Endodermal cell (in vitro differentiated cells): ENCODE measurements around the gene ROCK2. TPM values are rescaled to one million over a fixed set of nuclear protein-coding genes. Genes with fewer than 3 reads are reported as not detected.

Source experiments
- DNase-seq: peaks from one replicate; pipeline ENCODE4 v3.0.0-alpha.2; 2017
- H3K27ac ChIP-seq: 2 replicates; pipeline ENCODE4 v1.5.1; 2013; ENCODE audit warnings: mild to moderate bottlenecking, low read depth, low read length, moderate library complexity
- H3K27me3 ChIP-seq: 2 replicates; pipeline ENCODE4 v1.6.1; 2013; ENCODE audit warnings: mild to moderate bottlenecking, low read length, moderate library complexity; ENCODE audit not compliant: insufficient read depth, control insufficient read depth, poor library complexity, severe bottlenecking
- H3K36me3 ChIP-seq: 2 replicates; pipeline ENCODE4 v1.7.0; 2013; ENCODE audit warnings: mild to moderate bottlenecking, low read length, moderate library complexity; ENCODE audit not compliant: control insufficient read depth, insufficient read depth
- H3K4me1 ChIP-seq: one replicate; pipeline ENCODE4 v1.7.0; 2013; ENCODE audit warnings: low read length; ENCODE audit not compliant: control insufficient read depth, insufficient read depth
- H3K4me3 ChIP-seq: 2 replicates; pipeline ENCODE4 v1.5.1; 2013; ENCODE audit warnings: mild to moderate bottlenecking, low read length, moderate library complexity
- H3K9ac ChIP-seq: 2 replicates; pipeline ENCODE4 v1.6.1; 2013; ENCODE audit warnings: mild to moderate bottlenecking, low read length, moderate library complexity; ENCODE audit not compliant: poor library complexity, severe bottlenecking; ENCODE audit errors: extremely low read depth
- H3K9me3 ChIP-seq: 2 replicates; pipeline ENCODE4 v1.6.1; 2013; ENCODE audit warnings: mild to moderate bottlenecking, low read length, moderate library complexity; ENCODE audit not compliant: control insufficient read depth
- H3K27ac Mint-ChIP-seq: 2 replicates; pipeline ENCODE4 v1.8.0; 2020; ENCODE audit warnings: mixed read lengths
- H3K27me3 Mint-ChIP-seq: 2 replicates; pipeline ENCODE4 v1.8.0; 2021; ENCODE audit warnings: mild to moderate bottlenecking, mixed read lengths; ENCODE audit not compliant: insufficient read depth
- H3K36me3 Mint-ChIP-seq: 2 replicates; pipeline ENCODE4 v1.8.0; 2020; ENCODE audit warnings: low read depth, mixed read lengths
- H3K4me1 Mint-ChIP-seq: 2 replicates; pipeline ENCODE4 v1.8.0; 2020; ENCODE audit warnings: mixed read lengths
- H3K4me3 Mint-ChIP-seq: 2 replicates; pipeline ENCODE4 v1.8.0; 2020; ENCODE audit warnings: mild to moderate bottlenecking, moderate library complexity, mixed read lengths
- H3K9me3 Mint-ChIP-seq: 2 replicates; pipeline ENCODE4 v1.8.0; 2020; ENCODE audit warnings: mild to moderate bottlenecking, mixed read lengths
- CTCF ChIP-seq: fragments of 200-600 bp; sonication (generic); conservative IDR thresholded peaks from 2 replicates; pipeline ENCODE4 v1.5.0; 2021; ENCODE audit warnings: antibody characterized with exemption, mild to moderate bottlenecking
- WGBS, 2 experiments: methylation state at CpG; one replicate each; pipeline versions ENCODE4 v1.1.5 to v1.1.7; 2013; ENCODE audit warnings: missing lambda C conversion rate in 2 of 2, mixed read lengths in 1 of 2; ENCODE audit not compliant: insufficient coverage in 1 of 2, insufficient read length in 1 of 2; 5-methylcytosine and 5-hydroxymethylcytosine counted together
- total RNA-seq, 2 donors: library from RNA; stranded (reverse); fragmentation: NEBNext Ultra II Directional in 1 of 2; extraction: Animal tissue kit (Norgen Biotek cat#: 25700) in 1 of 2; gene quantifications; 2 replicates in 1 of 2; 3 replicates in 1 of 2; pipeline ENCODE4 v1.2.1, GENCODE V29; 2021

Gene ROCK2
- total RNA-seq, 2 donors from 2014 or later, result 27.2 to 32.6 TPM

- H3K27me3 Mint-ChIP-seq, result no peaks in the 10 kb centered on the region
- H3K4me3 ChIP-seq, result no peak overlapping the region
- H3K9me3 ChIP-seq, result no peaks in the 10 kb centered on the region
- H3K27me3 ChIP-seq, result no peaks in the 10 kb centered on the region
- no peaks in the 10 kb centered on the region for H3K4me1 ChIP-seq
- whole genome bisulfite sequencing, 2 experiments, result 88 to 90% methylated on average over 4 to 8 of the region's 8 CpGs
- H3K9me3 Mint-ChIP-seq, result no peaks in the 10 kb centered on the region
- no peak for TF ChIP-seq CTCF
- peaks cover 3% of the 10 kb centered on the region for H3K4me1 Mint-ChIP-seq
- no peak for DNase-seq
- H3K36me3 ChIP-seq, result no peaks in the 10 kb centered on the region
- H3K9ac ChIP-seq, result no peak overlapping the region
- no peak overlapping the region for H3K27ac ChIP-seq
- H3K27ac Mint-ChIP-seq, result no peak overlapping the region
- no peaks in the 10 kb centered on the region for H3K36me3 Mint-ChIP-seq
- no peak overlapping the region for H3K4me3 Mint-ChIP-seq
Measured at GRCh38 chr2:11388262-11389051, 44.0 kb upstream of the ROCK2 start.

DNA sequence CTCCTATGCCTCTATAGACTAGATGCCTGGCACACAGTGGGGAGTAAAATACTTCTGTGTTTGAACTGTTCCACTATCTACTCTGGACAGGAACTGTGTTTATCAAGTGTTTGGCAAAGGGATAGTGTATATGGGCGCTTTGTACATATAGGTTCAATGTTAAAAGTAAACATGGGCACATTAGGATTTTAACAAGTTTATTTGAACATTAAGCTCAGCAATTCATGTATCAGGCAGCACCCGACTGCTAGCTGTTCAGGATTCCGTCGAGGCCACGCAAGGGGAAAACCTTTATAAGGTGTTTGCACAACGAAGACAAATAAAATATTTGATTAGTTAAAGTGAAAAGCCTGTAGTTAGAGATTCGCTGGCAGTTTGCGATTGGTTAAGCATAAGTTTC, 43.4 kb upstream of the ROCK2 start:
- no peaks in the 10 kb centered on the region for H3K36me3 ChIP-seq
- DNase-seq, result no peak
- Mint-ChIP-seq H3K36me3 (no peaks in the 10 kb centered on the region), H3K27ac (no peak overlapping the region), H3K4me3 (no peak overlapping the region), H3K27me3 (no peaks in the 10 kb centered on the region), H3K9me3 (no peaks in the 10 kb centered on the region), H3K4me1 (peaks cover 3% of the 10 kb centered on the region)
- TF ChIP-seq CTCF, result no peak
- H3K27me3 ChIP-seq, result no peaks in the 10 kb centered on the region
- WGBS, 2 experiments, result 93 to 95% methylated on average over 6 to 8 of the region's 8 CpGs
- H3K9me3 ChIP-seq, result no peaks in the 10 kb centered on the region
- H3K27ac ChIP-seq, result no peak overlapping the region
- no peaks in the 10 kb centered on the region for H3K4me1 ChIP-seq
- H3K9ac ChIP-seq, result no peak overlapping the region
- no peak overlapping the region for H3K4me3 ChIP-seq

GRCh38 chr2:11387100-11387390, 42.6 kb upstream of the ROCK2 start:
- Mint-ChIP-seq H3K4me1 (peaks cover 3% of the 10 kb centered on the region), H3K9me3 (no peaks in the 10 kb centered on the region), H3K36me3 (no peaks in the 10 kb centered on the region), H3K27ac (no peak overlapping the region), H3K27me3 (no peaks in the 10 kb centered on the region), H3K4me3 (no peak overlapping the region)
- no peaks in the 10 kb centered on the region for H3K4me1 ChIP-seq
- no peak for TF ChIP-seq CTCF
- H3K9me3 ChIP-seq, result no peaks in the 10 kb centered on the region
- WGBS, 2 experiments, result 89 to 92% methylated on average over 9 of the region's 9 CpGs
- H3K36me3 ChIP-seq, result no peaks in the 10 kb centered on the region
- no peak overlapping the region for H3K27ac ChIP-seq
- no peak overlapping the region for H3K9ac ChIP-seq
- no peaks in the 10 kb centered on the region for H3K27me3 ChIP-seq
- no peak overlapping the region for H3K4me3 ChIP-seq
- DNase-seq, result no peak
